NT2/D1 (cell line): Measurements from ENCODE around the gene F2RL3.

Experiments used
- DNase-seq: peaks from one replicate; pipeline ENCODE4 v3.0.0-alpha.2; 2011; ENCODE audit warnings: low read depth, low spot score
- H3K27me3 ChIP-seq: 2 replicates; pipeline ENCODE4 v1.6.0; 2011; ENCODE audit warnings: mild to moderate bottlenecking; ENCODE audit not compliant: insufficient read length, insufficient read depth
- H3K36me3 ChIP-seq: 2 replicates; pipeline ENCODE4 v1.6.1; 2011; ENCODE audit warnings: mild to moderate bottlenecking, low read length, mixed read lengths; ENCODE audit not compliant: insufficient read depth, insufficient read length
- H3K4me1 ChIP-seq: 2 replicates; pipeline ENCODE4 v1.5.1; 2011; ENCODE audit not compliant: insufficient read depth, insufficient read length
- H3K4me3 ChIP-seq: 2 replicates; pipeline ENCODE4 v1.5.1; 2011; ENCODE audit warnings: low read depth; ENCODE audit not compliant: insufficient read length
- H3K9ac ChIP-seq: 2 replicates; pipeline ENCODE4 v1.6.0; 2011; ENCODE audit warnings: low read depth; ENCODE audit not compliant: insufficient read length
- H3K9me3 ChIP-seq: 2 replicates; pipeline ENCODE4 v1.5.1; 2011; ENCODE audit warnings: mild to moderate bottlenecking, low read length; ENCODE audit not compliant: insufficient read depth
- SUZ12 ChIP-seq: IDR thresholded peaks from 2 replicates; pipeline ENCODE4 v1.6.1; 2011; ENCODE audit not compliant: insufficient read length, insufficient read depth; ENCODE audit errors: extremely low read depth
- YY1 ChIP-seq: IDR thresholded peaks from 2 replicates; pipeline ENCODE4 v1.6.1; 2011; ENCODE audit not compliant: insufficient read length, insufficient read depth
- ZNF274 ChIP-seq: IDR thresholded peaks from 2 replicates; pipeline ENCODE4 v1.6.1; 2011; ENCODE audit warnings: mild to moderate bottlenecking, low read depth, low read length

The F2RL3 gene

GRCh38 chr19:16891696-16892382, 3.0 kb downstream of the F2RL3 start:
- Histone ChIP-seq H3K4me3 (no peak overlapping the region), H3K9me3 (no peaks in the 10 kb centered on the region), H3K4me1 (peaks cover 16% of the 10 kb centered on the region), H3K9ac (peak overlapping the region; percentile 3), H3K36me3 (no peaks in the 10 kb centered on the region), H3K27me3 (peaks cover 4% of the 10 kb centered on the region)
- no peak for DNase-seq
- TF ChIP-seq ZNF274 (no peak), YY1 (no peak), SUZ12 (no peak)

- no peak for TF ChIP-seq SUZ12
- no peak for TF ChIP-seq YY1
- TF ChIP-seq ZNF274: no peak
- no peak overlapping the region for H3K4me3 ChIP-seq
- peaks cover 13% of the 10 kb centered on the region for H3K4me1 ChIP-seq
- no peak overlapping the region for H3K9ac ChIP-seq
- H3K9me3 ChIP-seq: no peaks in the 10 kb centered on the region
- H3K27me3 ChIP-seq: peaks cover 4% of the 10 kb centered on the region
- H3K36me3 ChIP-seq: no peaks in the 10 kb centered on the region
- no peak for DNase-seq
Measured at GRCh38 chr19:16892436-16892835, 3.6 kb downstream of the F2RL3 start.

GRCh38 chr19:16892868-16893685, 4.3 kb downstream of the F2RL3 start:
- no peak for DNase-seq
- Histone ChIP-seq H3K36me3 (no peaks in the 10 kb centered on the region), H3K9ac (no peak overlapping the region), H3K4me3 (no peak overlapping the region), H3K9me3 (no peaks in the 10 kb centered on the region), H3K4me1 (peaks cover 13% of the 10 kb centered on the region), H3K27me3 (peaks cover 10% of the 10 kb centered on the region)
- TF ChIP-seq ZNF274 (no peak), YY1 (no peak), SUZ12 (no peak)

- Histone ChIP-seq H3K9me3 (no peaks in the 10 kb centered on the region), H3K27me3 (peaks cover 15% of the 10 kb centered on the region), H3K36me3 (no peaks in the 10 kb centered on the region), H3K4me1 (peaks cover 12% of the 10 kb centered on the region), H3K4me3 (no peak overlapping the region), H3K9ac (no peak overlapping the region)
- no peak for DNase-seq
- TF ChIP-seq SUZ12 (no peak), ZNF274 (no peak), YY1 (no peak)
Measured at GRCh38 chr19:16893686-16893989, 4.8 kb downstream of the F2RL3 start.

- Histone ChIP-seq H3K36me3 (no peaks in the 10 kb centered on the region), H3K4me3 (no peak overlapping the region), H3K27me3 (peaks cover 20% of the 10 kb centered on the region), H3K9me3 (no peaks in the 10 kb centered on the region), H3K9ac (peak overlapping the region; percentile 8), H3K4me1 (peaks cover 11% of the 10 kb centered on the region)
- no peak for DNase-seq
- TF ChIP-seq YY1 (no peak), SUZ12 (no peak), ZNF274 (no peak)
Measured at GRCh38 chr19:16894080-16894479, 5.3 kb downstream of the F2RL3 start.

GRCh38 chr19:16895467-16896145, 6.8 kb downstream of the F2RL3 start:
- peak overlapping the region; percentile 57 for H3K4me3 ChIP-seq
- no peaks in the 10 kb centered on the region for H3K9me3 ChIP-seq
- DNase-seq: no peak
- no peak for TF ChIP-seq YY1
- TF ChIP-seq SUZ12: no peak
- TF ChIP-seq ZNF274: no peak
- no peaks in the 10 kb centered on the region for H3K36me3 ChIP-seq
- H3K4me1 ChIP-seq: peaks cover 16% of the 10 kb centered on the region
- H3K9ac ChIP-seq: peak overlapping the region; percentile 77
- H3K27me3 ChIP-seq: peaks cover 20% of the 10 kb centered on the region

GRCh38 chr19:16896146-16897028, 7.6 kb downstream of the F2RL3 start:
- Histone ChIP-seq H3K36me3 (no peaks in the 10 kb centered on the region), H3K9me3 (no peaks in the 10 kb centered on the region), H3K9ac (peak overlapping the region; percentile 77), H3K27me3 (peaks cover 20% of the 10 kb centered on the region), H3K4me1 (peaks cover 15% of the 10 kb centered on the region), H3K4me3 (peak overlapping the region; percentile 57)
- TF ChIP-seq SUZ12: no peak
- TF ChIP-seq YY1: no peak
- no peak for TF ChIP-seq ZNF274
- no peak for DNase-seq
